ENCODE results near the gene AFG1L. TPM values are rescaled to one million over a fixed set of nuclear protein-coding genes. Genes with fewer than 3 reads are reported as not detected.

AFG1L gene
- total and polyA plus RNA-seq, 12 donors, result 2.5 to 13.5 (median 6.6) TPM

- no peaks in the 10 kb centered on the region for H3K36me3 ChIP-seq (replicated peaks in 1 of 2)
- H3K27me3 ChIP-seq, result no peaks in the 10 kb centered on the region
- WGBS, 4 donors, result 90 to 100% (median 92%) methylated on average over 1 of the region's 1 CpG
- H3K9me3 ChIP-seq (replicated peaks in 1 of 3), result no peaks in the 10 kb centered on the region
- no peak for DNase-seq
- H3K27ac ChIP-seq, result no peak overlapping the region
- no peak for TF ChIP-seq CTCF (IDR thresholded peaks at IDR 0.05)
- TF ChIP-seq POLR2A (IDR thresholded peaks at IDR 0.05), result no peak
- no peaks in the 10 kb centered on the region for H3K4me1 ChIP-seq (replicated peaks in 1 of 2)
- intact Hi-C loops (cut with DNase I), result loop anchor here in 1 of 2 donors (5.0 to 10.0 kb wide), 4 partner anchors 236 to 526 kb away; no protein-coding TSS in a partner anchor
- no peak overlapping the region for H3K4me3 ChIP-seq
Measured at GRCh38 chr6:108549241-108549640, 254.4 kb downstream of the AFG1L start.

- 72 to 83% (median 78%) methylated on average over 3 of the region's 3 CpGs for WGBS, 4 donors
- Histone ChIP-seq H3K4me1 (replicated peaks in 1 of 2) (no peaks in the 10 kb centered on the region), H3K27ac (no peak overlapping the region), H3K9me3 (replicated peaks in 1 of 3) (no peaks in the 10 kb centered on the region), H3K4me3 (no peak overlapping the region), H3K36me3 (replicated peaks in 1 of 2) (no peaks in the 10 kb centered on the region), H3K27me3 (no peaks in the 10 kb centered on the region)
- TF ChIP-seq POLR2A (IDR thresholded peaks at IDR 0.05) (no peak), CTCF (IDR thresholded peaks at IDR 0.05) (no peak)
- intact Hi-C loops (cut with DNase I), result loop anchor here in 1 of 2 donors (5.0 to 10.0 kb wide), 4 partner anchors 235 to 525 kb away; no protein-coding TSS in a partner anchor
- DNase-seq, result no peak
Measured at GRCh38 chr6:108549741-108550140, 254.9 kb downstream of the AFG1L start.

- intact Hi-C loops (cut with DNase I), result no loop called here
Measured at GRCh38 chr6:108550256-108550655, 255.4 kb downstream of the AFG1L start.

GRCh38 chr6:108555399-108556052 lies 260.7 kb downstream of the AFG1L start:
- TF ChIP-seq CTCF (IDR thresholded peaks at IDR 0.05) (no peak), POLR2A (IDR thresholded peaks at IDR 0.05) (no peak)
- peaks cover 6 to 8% of the 10 kb centered on the region in 2 donors for H3K4me1 ChIP-seq (replicated peaks in 1 of 2)
- H3K9me3 ChIP-seq (replicated peaks in 1 of 3), result no peaks in the 10 kb centered on the region
- intact Hi-C loops (cut with DNase I), result loop anchor here in 1 of 2 donors (5.0 kb wide), 1 partner anchor 517 kb away; no protein-coding TSS in a partner anchor
- H3K27me3 ChIP-seq, result no peaks in the 10 kb centered on the region
- no peak for DNase-seq
- H3K36me3 ChIP-seq (replicated peaks in 1 of 2), result no peaks in the 10 kb centered on the region
- H3K27ac ChIP-seq, result no peak overlapping the region
- WGBS, 4 donors, result 85 to 89% (median 88%) methylated on average over 7 of the region's 7 CpGs
- H3K4me3 ChIP-seq, result no peak overlapping the region

More at GRCh38 chr6:108550256-108550655, 255.4 kb downstream of the AFG1L start:
- 72 to 86% (median 81%) methylated on average over 3 of the region's 3 CpGs for WGBS, 4 donors
- H3K36me3 ChIP-seq (replicated peaks in 1 of 2), result no peaks in the 10 kb centered on the region
- H3K27me3 ChIP-seq, result no peaks in the 10 kb centered on the region
- TF ChIP-seq CTCF (IDR thresholded peaks at IDR 0.05), result no peak
- no peak for TF ChIP-seq POLR2A (IDR thresholded peaks at IDR 0.05)
- no peaks in the 10 kb centered on the region for H3K4me1 ChIP-seq (replicated peaks in 1 of 2)
- H3K27ac ChIP-seq, result no peak overlapping the region
- H3K4me3 ChIP-seq, result no peak overlapping the region
- H3K9me3 ChIP-seq (replicated peaks in 1 of 3), result no peaks in the 10 kb centered on the region
- no peak for DNase-seq

Measured in adrenal gland (tissue), 12 donors.